HUES48 (cell line): ENCODE data around the gene TEAD2.
"Not testable (repeated sequence)": the region's sequence is repeated elsewhere in the genome, so short reads cannot be mapped to it uniquely, and the experiment has no call there.

Experiments used
- H3K27ac ChIP-seq: one replicate; pipeline ENCODE4 v1.7.0; 2013; ENCODE audit warnings: low read depth, low read length, inconsistent platforms
- H3K27me3 ChIP-seq: 2 replicates; pipeline ENCODE4 v1.6.1; 2013; ENCODE audit warnings: mild to moderate bottlenecking, low read length; ENCODE audit not compliant: control insufficient read depth, insufficient read depth
- H3K36me3 ChIP-seq: 2 replicates; pipeline ENCODE4 v1.6.1; 2013; ENCODE audit warnings: low read length; ENCODE audit not compliant: control insufficient read depth, insufficient read depth
- H3K4me1 ChIP-seq: 2 replicates; pipeline ENCODE4 v1.6.1; 2013; ENCODE audit warnings: mild to moderate bottlenecking, low read length; ENCODE audit not compliant: control insufficient read depth, insufficient read depth
- H3K4me3 ChIP-seq: 2 replicates; pipeline ENCODE4 v1.5.1; 2013; ENCODE audit warnings: mild to moderate bottlenecking, low read depth, low read length
- H3K9ac ChIP-seq: 2 replicates; pipeline ENCODE4 v1.6.1; 2013; ENCODE audit warnings: mild to moderate bottlenecking, low read depth, low read length, moderate library complexity
- H3K9me3 ChIP-seq: 2 replicates; pipeline ENCODE4 v1.6.1; 2013; ENCODE audit warnings: low read length; ENCODE audit not compliant: control insufficient read depth, insufficient read depth

The TEAD2 gene

GRCh38 chr19:49335784-49336481, 26.3 kb downstream of the TEAD2 start:
- Histone ChIP-seq H3K9ac (no peak overlapping the region), H3K27me3 (peaks cover 22% of the 10 kb centered on the region), H3K4me1 (peaks cover 9% of the 10 kb centered on the region; the same call in 1 of the 2 replicates), H3K27ac (no peak overlapping the region), H3K9me3 (no peaks in the 10 kb centered on the region), H3K36me3 (peaks cover 2% of the 10 kb centered on the region), H3K4me3 (no peak overlapping the region)

GRCh38 chr19:49335071-49335783, 27.0 kb downstream of the TEAD2 start, which contains the start of gene CD37:
TSS of gene CD37 (plus strand) at chr19:49335406. CDS start at chr19:49335541, 135 bp downstream.
- peaks cover 22% of the 10 kb centered on the region for H3K27me3 ChIP-seq
- H3K36me3 ChIP-seq: no peaks in the 10 kb centered on the region
- H3K9me3 ChIP-seq: no peaks in the 10 kb centered on the region
- peaks cover 7% of the 10 kb centered on the region; the same call in 1 of the 2 replicates for H3K4me1 ChIP-seq
- H3K9ac ChIP-seq: no peak within 1 kb of the TSS
- no peak within 1 kb of the TSS for H3K4me3 ChIP-seq
- H3K27ac ChIP-seq: no peak within 1 kb of the TSS

DNA sequence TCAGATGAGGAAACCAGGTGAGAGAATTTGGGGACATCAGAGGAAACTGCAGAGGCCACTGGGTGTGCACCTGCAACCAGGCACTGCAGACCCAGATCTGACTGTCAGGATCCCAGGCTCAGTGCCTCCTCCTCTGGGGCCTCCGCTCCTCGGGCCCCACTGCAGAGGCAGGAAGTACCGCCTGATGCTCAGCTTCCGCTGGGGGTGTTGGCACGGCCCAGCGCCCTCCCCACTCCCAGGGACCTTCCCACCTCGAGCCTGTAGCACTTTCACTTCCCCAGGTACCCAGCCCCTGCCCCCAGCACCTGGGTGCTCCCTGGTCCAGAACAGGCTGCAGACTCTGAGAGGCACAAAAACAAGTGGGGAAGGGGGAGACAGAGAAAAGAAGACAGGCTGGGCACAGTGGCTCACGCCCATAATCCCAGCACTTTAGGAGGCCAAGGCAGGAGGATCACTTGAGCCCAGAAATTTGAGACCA, 28.4 kb downstream of the TEAD2 start:
- H3K9ac ChIP-seq: no peak overlapping the region
- no peaks in the 10 kb centered on the region for H3K9me3 ChIP-seq
- no peak overlapping the region for H3K4me3 ChIP-seq
- H3K4me1 ChIP-seq: 0 out of 2 replicates have a peak, but pooled peaks cover 4% of the 10 kb centered on the region
- no peak overlapping the region for H3K27ac ChIP-seq
- H3K36me3 ChIP-seq: no peaks in the 10 kb centered on the region
- H3K27me3 ChIP-seq: peaks cover 22% of the 10 kb centered on the region

DNA sequence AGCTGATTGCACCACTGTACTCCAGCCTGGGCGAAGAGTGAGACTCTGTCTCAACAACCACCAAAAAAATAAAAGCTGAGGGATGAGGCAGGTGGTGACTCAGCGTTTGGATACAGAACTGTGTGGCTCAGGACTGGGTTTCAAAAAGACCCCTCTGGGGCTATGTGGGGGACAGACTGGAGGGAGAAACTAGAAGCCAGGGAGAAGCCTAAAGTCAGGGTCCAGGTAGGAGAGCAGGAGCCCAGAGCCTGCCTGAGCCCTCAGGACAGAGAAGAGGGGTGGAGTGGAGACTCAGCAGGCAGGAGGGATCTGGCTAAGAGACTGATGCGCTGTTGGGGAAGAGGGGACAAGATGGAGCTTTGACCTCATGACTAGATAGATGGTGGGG, 28.8 kb downstream of the TEAD2 start:
- Histone ChIP-seq H3K27ac (no peak overlapping the region), H3K36me3 (no peaks in the 10 kb centered on the region), H3K4me3 (no peak overlapping the region), H3K9me3 (no peaks in the 10 kb centered on the region), H3K4me1 (0 out of 2 replicates have a peak, but pooled peaks cover 1% of the 10 kb centered on the region), H3K9ac (no peak overlapping the region), H3K27me3 (peaks cover 20% of the 10 kb centered on the region)

GRCh38 chr19:49332691-49333417, 29.4 kb downstream of the TEAD2 start:
- not testable (repeated sequence) for H3K27ac ChIP-seq, H3K9ac ChIP-seq, H3K36me3 ChIP-seq

DNA sequence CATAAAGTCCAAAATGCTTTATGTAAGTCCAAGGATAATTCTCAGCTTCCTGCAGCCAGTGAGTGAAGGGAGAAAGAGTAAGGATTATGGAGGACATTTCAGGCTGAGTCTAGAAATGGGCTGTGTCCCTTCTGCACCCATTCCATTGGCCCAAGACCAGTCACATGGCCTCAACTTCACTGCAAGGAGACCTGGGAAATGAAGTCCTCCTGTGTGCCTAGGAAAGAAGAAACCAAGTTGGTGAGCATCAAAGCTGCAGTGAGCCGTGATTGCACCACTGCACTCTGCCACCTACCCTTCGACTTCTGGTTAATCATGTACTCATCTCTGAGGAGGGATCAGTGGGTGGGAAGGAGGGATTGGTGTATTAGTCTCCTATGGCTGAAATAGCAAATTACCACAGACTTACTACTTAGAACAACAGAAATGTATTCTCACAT, 30.6 kb downstream of the TEAD2 start:
- no peaks in the 10 kb centered on the region for H3K36me3 ChIP-seq
- no peaks in the 10 kb centered on the region for H3K4me1 ChIP-seq
- H3K9ac ChIP-seq: no peak overlapping the region
- H3K27ac ChIP-seq: no peak overlapping the region
- no peaks in the 10 kb centered on the region for H3K9me3 ChIP-seq
- no peak overlapping the region for H3K4me3 ChIP-seq
- H3K27me3 ChIP-seq: peaks cover 5% of the 10 kb centered on the region

More at GRCh38 chr19:49332691-49333417, 29.4 kb downstream of the TEAD2 start:
- H3K9me3 ChIP-seq, H3K4me1 ChIP-seq, H3K4me3 ChIP-seq: not testable (repeated sequence)
- peaks cover 15% of the 10 kb centered on the region for H3K27me3 ChIP-seq

DNA sequence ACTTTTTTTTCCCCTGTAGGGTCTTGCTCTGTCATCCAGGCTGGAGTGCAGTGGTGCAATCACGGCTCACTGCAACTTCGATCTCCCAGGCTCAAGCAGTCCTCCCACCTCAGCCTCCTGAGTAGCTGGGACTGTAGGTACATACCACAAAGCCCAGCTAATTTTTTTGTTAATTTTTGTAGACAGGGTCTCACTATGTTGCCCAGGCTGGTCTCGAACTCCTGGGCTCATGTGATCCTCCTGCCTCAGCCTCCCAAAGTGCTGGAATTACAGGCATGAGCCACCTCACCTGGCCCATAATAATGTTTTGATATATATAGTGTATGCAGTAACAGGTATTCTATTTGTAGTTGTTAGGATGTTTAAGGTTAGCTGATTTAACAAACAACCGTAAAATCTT, 31.0 kb downstream of the TEAD2 start:
- H3K36me3 ChIP-seq, H3K9ac ChIP-seq, H3K27ac ChIP-seq, H3K4me3 ChIP-seq, H3K27me3 ChIP-seq, H3K4me1 ChIP-seq, H3K9me3 ChIP-seq: not testable (repeated sequence)

- Histone ChIP-seq H3K36me3 (no peaks in the 10 kb centered on the region), H3K4me3 (no peak overlapping the region), H3K27ac (no peak overlapping the region), H3K9me3 (no peaks in the 10 kb centered on the region), H3K4me1 (no peaks in the 10 kb centered on the region), H3K9ac (no peak overlapping the region), H3K27me3 (no peaks in the 10 kb centered on the region)
Observed at GRCh38 chr19:49328741-49329140, 33.5 kb downstream of the TEAD2 start.

DNA sequence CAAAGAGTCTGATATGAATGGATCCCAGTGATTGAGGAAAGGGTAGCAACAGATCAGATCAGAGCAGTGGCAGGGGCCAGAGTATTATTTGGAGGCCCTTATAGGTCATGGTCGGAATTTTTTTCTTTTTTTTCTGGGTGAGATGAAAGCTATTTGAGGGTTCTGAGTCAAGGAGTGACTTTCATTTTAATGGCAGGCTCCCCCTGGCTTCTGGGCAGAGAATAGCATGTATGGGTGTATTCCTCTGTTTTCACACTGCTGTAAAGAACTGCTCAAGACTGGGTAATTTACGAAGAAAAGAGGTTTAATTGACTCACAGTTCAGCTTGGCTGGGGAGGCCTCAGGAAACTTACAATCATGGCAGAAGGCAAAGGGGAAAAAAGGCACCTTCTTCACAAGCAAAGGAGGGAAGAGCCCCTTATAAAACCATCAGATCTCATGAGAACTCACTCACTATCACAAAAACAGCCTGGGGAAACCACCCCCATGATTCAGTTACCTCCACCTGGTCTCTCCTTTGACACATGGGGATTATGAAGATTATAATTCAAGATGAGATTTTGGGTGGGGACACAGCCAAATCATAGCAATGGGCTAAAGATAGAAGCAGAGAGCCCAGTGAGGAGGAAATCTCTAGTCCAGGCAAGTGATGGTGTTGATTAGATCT, 34.2 kb downstream of the TEAD2 start:
- no peaks in the 10 kb centered on the region for H3K9me3 ChIP-seq
- no peak overlapping the region for H3K4me3 ChIP-seq
- H3K27me3 ChIP-seq: no peaks in the 10 kb centered on the region
- H3K36me3 ChIP-seq: no peaks in the 10 kb centered on the region
- no peak overlapping the region for H3K27ac ChIP-seq
- no peaks in the 10 kb centered on the region for H3K4me1 ChIP-seq
- H3K9ac ChIP-seq: no peak overlapping the region

DNA sequence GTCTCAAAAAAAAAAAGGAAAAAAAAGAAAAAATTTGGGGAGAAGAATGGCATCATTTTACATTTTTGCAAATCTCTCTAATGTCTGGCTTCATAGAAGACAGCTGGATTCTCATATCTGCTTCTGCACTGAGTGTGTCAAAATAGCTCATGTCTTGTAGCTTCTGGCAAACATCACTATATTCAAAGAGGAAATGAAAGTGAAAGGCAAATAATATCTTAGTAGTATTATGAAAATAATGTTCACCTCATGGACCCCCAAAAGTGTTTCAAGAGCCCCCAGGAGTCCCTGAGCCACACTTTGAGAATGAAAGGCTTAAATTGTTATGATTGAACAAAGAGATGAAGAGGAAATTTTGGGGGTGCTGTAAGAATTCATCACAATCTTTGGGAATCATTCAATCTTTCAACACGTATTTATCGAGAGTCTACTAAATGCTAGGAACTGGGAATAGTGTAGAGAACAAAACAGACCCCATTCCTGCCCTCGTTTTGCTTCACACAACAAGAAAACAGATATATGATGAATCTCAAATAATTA, 36.0 kb downstream of the TEAD2 start:
- H3K4me3 ChIP-seq: no peak overlapping the region
- H3K27me3 ChIP-seq: no peaks in the 10 kb centered on the region
- no peak overlapping the region for H3K9ac ChIP-seq
- H3K9me3 ChIP-seq: peaks cover under 1% of the 10 kb centered on the region; the same call in 1 of the 2 replicates
- H3K36me3 ChIP-seq: no peaks in the 10 kb centered on the region
- H3K27ac ChIP-seq: no peak overlapping the region
- H3K4me1 ChIP-seq: no peaks in the 10 kb centered on the region
